B cell (primary cell): ENCODE data around the gene EIF5A. TPM values are rescaled to one million over a fixed set of nuclear protein-coding genes. Genes with fewer than 3 reads are reported as not detected.

Source experiments
- ATAC-seq: fragments of 200-7000 bp; cut with Tn5 transposase; one replicate; pipeline ENCODE4 v1.10.0; 2021; ENCODE audit warnings: low read depth, mild to moderate bottlenecking, moderate number of reproducible peaks, moderate library complexity
- CTCF ChIA-PET: fragments of 350-600 bp; sonication (Branson Sonifier 250); formaldehyde crosslinking; loops from one replicate; lab custom pipeline; 2021; ENCODE audit warnings: antibody characterized with exemption, inconsistent platforms; lab: Charles Lee
- POLR2A ChIA-PET: fragments of 350-600 bp; sonication (Branson Sonifier 250); formaldehyde crosslinking; loops from one replicate; lab custom pipeline; 2021; ENCODE audit warnings: antibody characterized with exemption; lab: Charles Lee
- DNase-seq: peaks from one replicate; pipeline ENCODE4 v3.0.0; 2013
- H2AFZ ChIP-seq: 2 replicates; pipeline ENCODE4 v1.6.1; 2012; ENCODE audit warnings: mild to moderate bottlenecking, low read depth, low read length; ENCODE audit not compliant: insufficient read depth, poor library complexity, severe bottlenecking
- H3K27ac ChIP-seq, 2 donors: 1 replicate in 1 of 2; 2 replicates in 1 of 2; pipeline ENCODE4 v1.5.1; 2012 to 2013; ENCODE audit warnings: low read length in 2 of 2, mild to moderate bottlenecking in 2 of 2, moderate library complexity in 1 of 2
- H3K27me3 ChIP-seq, 4 experiments: fragments of 200-600 bp in 1 of 4; sonication (generic) in 1 of 4; replicated peaks in 1 of 4; 1 replicate in 2 of 4; 2 replicates in 2 of 4; pipeline versions ENCODE4 v1.6.1 to v1.7.0; 2013 to 2016; ENCODE audit warnings: low read length in 3 of 4, mild to moderate bottlenecking in 2 of 4, mixed read lengths in 1 of 4, moderate library complexity in 1 of 4; ENCODE audit not compliant: insufficient read depth in 4 of 4, control insufficient read depth in 3 of 4; ENCODE audit errors: control extremely low read depth in 1 of 4
- H3K36me3 ChIP-seq, 2 experiments: replicated peaks in 1 of 2; 1 replicate in 1 of 2; 2 replicates in 1 of 2; pipeline versions ENCODE4 v1.6.1 to v1.7.1; 2013; ENCODE audit warnings: low read length in 1 of 2; ENCODE audit not compliant: insufficient read depth in 2 of 2, control insufficient read depth in 1 of 2; ENCODE audit errors: control extremely low read depth in 1 of 2, extremely low read depth in 1 of 2
- H3K4me1 ChIP-seq, 2 donors: fragments of 200-600 bp in 1 of 2; sonication (generic) in 1 of 2; 1 replicate in 1 of 2; 2 replicates in 1 of 2; pipeline versions ENCODE4 v1.5.1 to v1.6.1; 2013 to 2017; ENCODE audit warnings: low read length in 2 of 2; ENCODE audit not compliant: control insufficient read depth in 2 of 2, insufficient read depth in 2 of 2
- H3K4me2 ChIP-seq: replicated peaks from 2 replicates; pipeline ENCODE3; 2012; ENCODE audit warnings: mild to moderate bottlenecking, low read depth, low read length; ENCODE audit not compliant: poor library complexity, severe bottlenecking
- H3K4me3 ChIP-seq, 5 experiments: fragments of 200-600 bp in 1 of 5; sonication (generic) in 1 of 5; 1 replicate in 3 of 5; 2 replicates in 2 of 5; pipeline versions ENCODE4 v1.5.1 to v1.7.0; 2011 to 2016; ENCODE audit warnings: low read length in 4 of 5, mild to moderate bottlenecking in 4 of 5, low read depth in 2 of 5, control low read depth in 1 of 5, moderate library complexity in 1 of 5; ENCODE audit not compliant: insufficient read depth in 1 of 5; ENCODE audit errors: control extremely low read depth in 1 of 5, extremely low read depth in 1 of 5
- H3K79me2 ChIP-seq: fragments of 200-600 bp; sonication (generic); one replicate; pipeline ENCODE4 v1.6.0; 2016; ENCODE audit warnings: low read length; ENCODE audit not compliant: control insufficient read depth, insufficient read depth
- H3K9ac ChIP-seq: fragments of 200-600 bp; sonication (generic); 2 replicates; pipeline ENCODE4 v1.6.1; 2017; ENCODE audit warnings: mild to moderate bottlenecking, low read length, moderate library complexity
- H3K9me3 ChIP-seq, 3 donors: one replicate each; pipeline versions ENCODE4 v1.6.1 to v1.7.1; 2013; ENCODE audit warnings: low read length in 2 of 3; ENCODE audit not compliant: control insufficient read depth in 2 of 3, insufficient read depth in 1 of 3; ENCODE audit errors: control extremely low read depth in 1 of 3
- H4K20me1 ChIP-seq: 2 replicates; pipeline ENCODE4 v1.6.0; 2012; ENCODE audit warnings: mild to moderate bottlenecking, low read length; ENCODE audit not compliant: insufficient read depth, control insufficient read depth, poor library complexity, severe bottlenecking
- H3K27ac Mint-ChIP-seq: one replicate; pipeline ENCODE4 v1.8.0; 2021; ENCODE audit warnings: mixed read lengths
- H3K27me3 Mint-ChIP-seq: one replicate; pipeline ENCODE4 v1.8.0; 2021; ENCODE audit warnings: mixed read lengths
- H3K4me1 Mint-ChIP-seq: one replicate; pipeline ENCODE4 v1.8.0; 2021; ENCODE audit warnings: mixed read lengths
- H3K4me3 Mint-ChIP-seq: one replicate; pipeline ENCODE4 v1.8.0; 2021; ENCODE audit warnings: mixed read lengths
- H3K9me3 Mint-ChIP-seq: one replicate; pipeline ENCODE4 v1.8.0; 2022; ENCODE audit warnings: mixed read lengths; ENCODE audit not compliant: insufficient read depth
- CTCF ChIP-seq: fragments of 200-600 bp; IDR thresholded peaks from one replicate; pipeline ENCODE4 v1.8.0; 2022; ENCODE audit warnings: antibody characterized with exemption, mild to moderate bottlenecking
- EZH2 ChIP-seq: IDR thresholded peaks from 2 replicates; pipeline ENCODE4 v1.6.1; 2012; ENCODE audit warnings: borderline replicate concordance, low read depth, mild to moderate bottlenecking, moderate library complexity, low read length; ENCODE audit not compliant: insufficient read depth, poor library complexity, severe bottlenecking
- WGBS: methylation state at CpG from one replicate; pipeline ENCODE4 v1.1.5; 2013; ENCODE audit warnings: missing lambda C conversion rate; ENCODE audit not compliant: insufficient coverage; 5-methylcytosine and 5-hydroxymethylcytosine counted together
- intact Hi-C: fragments of 100-400 bp; cut with micrococcal nuclease; formaldehyde crosslinking; loops from one replicate; pipeline ENCODE4 v1.10.0; 2022
- polyA plus RNA-seq: library from polyadenylated mRNA; depleted of rRNA; stranded (reverse); fragments of >200 nt; gene quantifications from 2 replicates; pipeline ENCODE4 v1.2.3, GENCODE V29; 2012
- total RNA-seq, 2 donors: library from RNA; stranded (reverse); fragments of 120-200 nt in 1 of 2; gene quantifications; 1 replicate in 1 of 2; 2 replicates in 1 of 2; pipeline versions ENCODE4 v1.2.3 to v1.2.4, GENCODE V29; 2013 to 2022

Gene EIF5A
- total and polyA plus RNA-seq, 2 donors (not counting 1 experiment from before 2014, with no cell fraction given), result 233 to 576 TPM

DNA sequence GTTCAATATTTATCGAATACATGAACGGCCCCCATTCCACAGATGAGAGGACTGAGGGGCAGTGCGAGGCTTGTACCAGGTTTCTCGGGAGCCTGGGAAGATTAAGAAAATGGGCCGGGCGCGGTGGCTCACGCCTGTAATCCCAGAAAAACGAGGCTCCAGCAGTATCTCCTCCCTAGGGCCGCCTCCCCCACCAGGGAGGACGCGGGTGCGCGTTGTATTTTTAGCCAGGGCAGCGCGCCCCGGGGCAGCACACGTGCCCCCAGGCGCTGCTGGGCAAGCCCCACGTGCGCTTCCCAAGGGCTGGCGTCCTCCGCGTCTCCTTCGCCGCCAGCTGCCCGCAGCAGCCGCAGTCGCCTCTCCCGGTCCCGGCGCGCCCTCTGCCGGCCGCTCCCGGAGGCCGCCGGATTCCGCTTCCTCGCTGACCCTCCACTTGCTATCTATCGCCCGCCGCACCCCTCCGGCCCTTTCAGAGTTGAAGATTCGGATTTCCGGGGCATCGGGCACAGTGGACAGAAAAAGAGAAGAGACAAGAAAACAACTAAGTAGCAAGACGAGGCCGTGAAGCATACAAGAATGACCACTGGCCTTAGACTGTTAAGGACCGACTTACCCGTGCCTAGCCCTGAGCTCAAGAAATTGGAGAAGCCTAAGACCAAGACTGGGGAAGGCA lies 11.1 kb upstream of the EIF5A start:
- peak overlapping the region; percentile 32 for H2AFZ ChIP-seq
- Mint-ChIP-seq H3K27ac (peak overlapping the region; percentile 47), H3K27me3 (peaks cover 36% of the 10 kb centered on the region), H3K9me3 (no peaks in the 10 kb centered on the region), H3K4me1 (peaks cover 22% of the 10 kb centered on the region), H3K4me3 (peak overlapping the region; percentile 83)
- ATAC-seq, result peak; percentile 58
- peak; percentile 84 for DNase-seq
- H3K9me3 ChIP-seq, result peaks cover 0 to 7% (median 0%) of the 10 kb centered on the region in 3 donors
- peaks cover 28 to 30% of the 10 kb centered on the region in 2 donors for H3K4me1 ChIP-seq
- TF ChIP-seq CTCF (peak; percentile 93), EZH2 (no peak)
- H3K79me2 ChIP-seq, result no peaks in the 10 kb centered on the region
- POLR2A ChIA-PET, result interaction anchor here (0.6 to 1.8 kb wide), 7 partner anchors 12 to 281 kb away, joined by 3 to 7 read pairs (median 5); partner anchors contain the start of gene NEURL4
- H3K4me2 ChIP-seq, result peak overlapping the region; percentile 75
- H3K36me3 ChIP-seq, result no peaks in the 10 kb centered on the region
- CTCF ChIA-PET, result interaction anchor here (0.6 to 4.7 kb wide), 44 partner anchors 9 to 646 kb away, joined by 3 to 115 read pairs (median 5); partner anchors contain the start of genes ACADVL, ACAP1, CTDNEP1 and DLG4
- H3K27ac ChIP-seq, result no peak overlapping the region
- intact Hi-C loops, result loop anchor here (1.0 to 10.0 kb wide), 4 partner anchors 16 to 244 kb away; no protein-coding TSS in a partner anchor
- 5% methylated on average over 49 of the region's 51 CpGs for WGBS
- no peaks in the 10 kb centered on the region for H4K20me1 ChIP-seq
- H3K4me3 ChIP-seq, result peak overlapping the region in 2 of 5 experiments; percentile 12 to 14
- H3K9ac ChIP-seq, result peak overlapping the region; percentile 49
- H3K27me3 ChIP-seq, result peaks cover 0 to 53% (median 14%) of the 10 kb centered on the region in 4 experiments

- no peak overlapping the region for H3K27ac Mint-ChIP-seq
These were observed 3.2 kb upstream of the EIF5A start for GRCh38 chr17:7304179-7304578.

More at GRCh38 chr17:7304179-7304578, 3.2 kb upstream of the EIF5A start:
- Histone ChIP-seq H3K4me2 (no peak overlapping the region), H3K9me3 (no peaks in the 10 kb centered on the region), H3K4me3 (no peak overlapping the region), H3K27me3 (no peaks in the 10 kb centered on the region), H3K9ac (no peak overlapping the region), H2AFZ (no peak overlapping the region), H3K36me3 (peaks cover 0 to under 1% of the 10 kb centered on the region in 2 experiments), H4K20me1 (peaks cover 14% of the 10 kb centered on the region), H3K27ac (no peak overlapping the region), H3K79me2 (peaks cover 13% of the 10 kb centered on the region), H3K4me1 (peaks cover 2 to 14% of the 10 kb centered on the region in 2 donors)
- TF ChIP-seq EZH2 (no peak), CTCF (no peak)
- POLR2A ChIA-PET, result interaction anchor here (0.6 kb wide), 1 partner anchor 50 kb away, joined by 3 read pairs; no protein-coding TSS in a partner anchor
- Mint-ChIP-seq H3K9me3 (no peaks in the 10 kb centered on the region), H3K4me3 (peak overlapping the region; percentile 14), H3K4me1 (peaks cover 13% of the 10 kb centered on the region), H3K27me3 (peaks cover 6% of the 10 kb centered on the region)
- intact Hi-C loops, result no loop called here
- CTCF ChIA-PET, result interaction anchor here (0.7 to 3.1 kb wide), 4 partner anchors 8 to 256 kb away, joined by 3 to 20 read pairs (median 3); no protein-coding TSS in a partner anchor
- WGBS, result 100% methylated on average over 1 of the region's 7 CpGs
- ATAC-seq (no peak), DNase-seq (no peak)
